ENCODE results near the gene POLR3K. TPM values are rescaled to one million over a fixed set of nuclear protein-coding genes. Genes with fewer than 3 reads are reported as not detected.

Gene POLR3K
- total RNA-seq = 7.1 TPM

DNA sequence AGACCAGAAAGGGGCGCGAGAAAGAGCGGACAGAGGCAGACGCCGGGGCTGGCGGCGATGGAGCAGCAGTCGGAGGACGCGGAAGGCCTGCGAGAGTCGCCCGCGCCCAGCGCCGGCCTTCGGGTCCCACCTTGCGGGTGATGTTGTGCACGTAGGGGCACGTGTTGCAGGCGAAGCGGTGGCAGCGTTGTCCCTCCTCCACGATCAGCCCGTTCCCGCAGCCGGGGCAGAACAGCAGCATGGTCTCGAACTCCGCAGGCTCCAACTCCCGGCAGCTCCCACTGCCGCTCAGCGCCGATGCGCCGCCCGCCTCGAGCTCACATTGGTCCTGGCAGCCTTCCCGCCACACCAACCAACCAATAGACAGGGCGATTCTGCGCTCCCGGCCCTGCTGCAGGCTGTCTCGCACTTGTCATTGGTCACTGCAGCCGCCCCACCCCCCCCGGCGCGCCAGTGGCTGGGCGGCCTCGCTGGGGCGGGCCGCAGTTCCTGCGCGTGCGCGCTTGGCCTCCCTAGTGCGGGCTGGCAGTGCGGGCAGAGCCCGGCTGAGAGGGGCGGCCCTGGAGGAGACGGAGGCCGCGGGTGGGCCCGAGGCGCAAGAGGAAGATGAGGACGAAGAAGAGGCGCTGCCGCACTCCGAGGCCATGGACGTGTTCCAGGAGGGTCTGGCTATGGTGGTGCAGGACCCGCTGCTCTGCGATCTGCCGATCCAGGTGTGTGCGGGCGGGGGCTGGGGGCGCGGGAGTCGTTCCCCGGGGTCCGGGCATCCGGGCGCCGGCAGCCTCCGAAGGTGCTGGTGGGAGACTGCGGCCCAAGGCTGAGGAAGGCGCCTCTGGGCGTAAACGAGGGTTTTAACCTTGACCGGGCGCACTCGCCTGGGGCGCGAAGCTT, at the start of gene POLR3K, which contains the start of gene SNRNP25:
TSS of gene POLR3K (minus strand) at position 263 of the 891 bp plus-strand sequence. CDS start at position 241, 22 bp downstream.
TSS of gene SNRNP25 (plus strand) at position 483 of the 891 bp plus-strand sequence. CDS start at position 672, 189 bp downstream.
- intact Hi-C loops (cut with DNase I) = no loop called here
- DNase-seq (ENCODE audit: low spot score) (peak; percentile 99), ATAC-seq (peak; percentile 99)

DNA sequence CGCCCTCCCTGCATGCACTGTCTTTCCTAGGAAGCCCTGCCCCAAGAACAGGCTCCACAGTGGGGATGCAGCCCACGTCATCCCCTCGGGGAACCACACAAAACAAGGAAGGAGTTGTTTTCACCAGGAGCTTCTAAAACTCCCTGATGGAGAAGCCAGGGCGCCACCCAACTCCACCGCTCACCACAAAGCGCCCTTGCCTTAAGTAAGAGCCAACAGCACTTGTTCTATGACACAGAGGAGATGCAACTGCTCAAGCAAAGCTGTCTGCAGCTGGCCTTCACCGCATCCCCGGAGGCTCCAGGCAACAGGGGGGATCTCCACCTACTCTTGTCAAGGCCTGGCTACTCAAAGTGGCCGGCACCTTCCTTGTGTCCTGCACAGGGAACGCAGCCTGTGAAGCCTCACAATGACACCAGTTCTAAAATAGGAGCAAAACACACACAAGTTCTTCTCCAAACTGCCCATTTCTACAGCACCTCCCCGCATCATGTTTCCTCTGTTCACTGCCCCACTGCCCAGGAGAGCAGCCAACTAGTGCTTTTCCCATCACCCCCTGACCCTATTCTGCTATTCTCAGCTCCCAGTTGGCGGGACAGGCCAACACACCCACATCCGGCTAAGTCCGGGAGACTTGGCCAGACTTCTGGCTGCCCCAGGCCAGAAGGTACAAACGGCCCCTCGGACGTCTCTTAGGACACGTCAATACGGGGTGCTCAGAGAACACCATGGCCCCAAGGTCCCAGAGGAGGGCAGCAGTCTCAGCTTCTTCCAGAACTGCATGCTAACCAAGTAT, 48.9 kb upstream of the POLR3K start:
- ATAC-seq (peak; percentile 86), DNase-seq (ENCODE audit: low spot score) (no peak)
- intact Hi-C loops (cut with DNase I) = no loop called here

GRCh38 chr16:101586-101985, 48.2 kb upstream of the POLR3K start:
- intact Hi-C loops (cut with DNase I) = no loop called here
- DNase-seq (ENCODE audit: low spot score) = no peak
- ATAC-seq = peak; percentile 0

- ATAC-seq (no peak), DNase-seq (ENCODE audit: low spot score) (no peak)
- intact Hi-C loops (cut with DNase I) = no loop called here
Observed at GRCh38 chr16:100989-101388, 47.6 kb upstream of the POLR3K start.

DNA sequence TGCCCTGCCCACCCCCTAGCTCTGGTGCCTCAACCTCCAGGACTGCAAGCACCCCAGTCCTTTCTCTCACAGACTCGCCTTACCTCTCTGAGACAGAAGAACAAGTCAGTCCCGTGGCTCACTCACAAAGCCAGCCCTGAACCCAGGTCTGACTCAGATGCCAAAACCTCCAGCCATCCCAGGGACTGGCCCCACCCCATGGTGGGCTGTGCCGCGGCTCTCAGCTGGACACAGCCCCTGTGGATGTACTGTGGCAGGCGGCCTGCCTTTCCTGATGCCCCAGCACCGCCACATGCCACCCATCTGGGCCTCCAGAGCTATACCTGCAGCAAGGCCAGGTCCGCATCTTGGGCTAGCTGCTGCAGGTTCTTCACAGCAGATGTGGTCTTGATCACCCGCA, 44.4 kb upstream of the POLR3K start:
- no peak for DNase-seq (ENCODE audit: low spot score)
- intact Hi-C loops (cut with DNase I) = loop anchor here (2.0 kb wide), 1 partner anchor 33 kb away; no protein-coding TSS in a partner anchor

DNA sequence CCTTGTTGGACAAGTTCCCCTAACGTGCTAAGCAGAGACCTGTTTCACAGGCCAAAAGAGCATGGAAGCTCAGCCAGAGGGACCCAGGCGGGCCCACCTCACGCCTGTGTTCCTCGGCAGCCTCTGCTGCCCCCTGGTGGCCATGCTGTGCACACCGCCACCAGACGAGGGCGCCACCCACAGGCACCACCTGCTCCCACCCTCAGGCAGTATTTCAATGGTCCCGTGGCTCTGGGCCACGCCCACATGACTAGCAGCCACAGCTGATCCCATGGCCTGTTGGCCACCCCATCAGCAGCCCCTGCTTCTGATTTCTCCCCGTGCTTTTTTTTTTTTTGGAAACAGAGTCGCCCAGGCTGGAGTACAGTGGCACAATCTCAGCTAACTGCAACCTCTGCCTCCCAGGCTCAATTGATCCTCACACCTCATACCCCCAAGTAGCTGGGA, 43.5 kb upstream of the POLR3K start:
- peak; percentile 88 for ATAC-seq
- intact Hi-C loops (cut with DNase I) = loop anchor here (2.0 kb wide), 1 partner anchor 32 kb away; no protein-coding TSS in a partner anchor
- DNase-seq (ENCODE audit: low spot score) = peak; percentile 93

More for the DNA sequence above, 44.4 kb upstream of the POLR3K start:
- no peak for ATAC-seq

GRCh38 chr16:94918-95265, 41.5 kb upstream of the POLR3K start:
- DNase-seq (ENCODE audit: low spot score) = no peak
- ATAC-seq = no peak
- intact Hi-C loops (cut with DNase I) = no loop called here

DNA sequence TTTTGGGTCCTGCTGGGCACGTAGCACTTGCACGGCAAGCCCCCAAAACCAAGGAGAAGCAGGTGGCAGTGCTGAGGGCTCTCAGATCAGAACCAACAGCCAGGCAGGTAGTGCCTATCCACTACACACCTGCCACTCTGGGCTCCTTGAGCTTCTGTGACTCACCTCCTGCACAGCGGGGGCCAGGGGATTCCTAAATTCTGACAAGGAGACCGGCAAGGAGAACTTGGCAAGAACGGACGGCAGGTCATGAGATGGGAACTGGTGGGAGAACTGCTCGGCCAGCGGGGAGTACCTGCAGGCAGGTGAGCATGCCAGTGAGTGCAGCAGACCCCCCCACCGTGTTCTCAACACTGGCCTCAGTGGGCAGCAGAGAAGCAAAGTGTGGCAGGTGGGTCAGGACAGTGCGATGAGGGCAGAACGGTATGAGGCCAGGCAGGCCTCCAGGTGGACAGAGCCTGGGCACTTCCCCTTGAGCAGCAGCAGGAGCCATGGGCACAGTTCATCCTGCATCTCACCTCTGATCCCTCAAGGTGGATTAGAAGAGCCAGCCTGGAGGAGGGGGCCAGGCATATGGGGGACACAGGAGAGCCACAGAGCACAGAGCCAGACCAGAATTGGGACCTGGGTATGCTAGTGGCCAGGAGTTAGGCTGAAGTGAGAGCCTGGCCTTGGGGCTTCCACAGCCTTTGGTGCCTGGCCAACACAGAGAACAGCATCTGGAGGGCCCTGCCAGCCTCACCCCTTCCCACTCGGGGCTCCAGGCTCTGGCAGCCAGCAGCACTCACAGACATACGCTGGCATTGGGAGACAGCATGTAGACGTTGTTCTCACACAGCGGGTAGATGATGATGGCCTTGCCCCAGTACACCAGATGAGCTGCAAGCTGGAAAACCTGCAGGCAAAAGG, 39.3 kb upstream of the POLR3K start:
- DNase-seq (ENCODE audit: low spot score) (no peak), ATAC-seq (no peak)
- intact Hi-C loops (cut with DNase I) = no loop called here

DNA sequence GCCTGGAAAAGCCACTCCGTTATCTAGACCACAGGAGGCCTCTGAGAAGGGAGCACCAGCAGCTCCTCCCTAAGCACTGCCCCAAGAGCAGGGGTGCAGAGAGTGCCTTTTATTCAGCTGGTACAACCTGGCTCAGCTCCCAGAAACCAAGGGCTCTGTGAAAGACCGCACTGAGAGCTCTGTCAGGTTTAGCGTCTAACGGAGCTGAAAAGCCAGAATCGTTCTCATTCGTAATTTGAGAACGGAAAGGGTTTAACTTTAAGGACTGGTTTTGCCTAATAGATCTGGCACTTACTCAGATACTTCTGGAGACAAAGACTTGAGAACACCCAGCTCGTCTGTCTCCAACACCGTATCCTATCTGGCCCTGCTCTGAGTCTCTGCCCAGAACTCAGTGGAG, 38.1 kb upstream of the POLR3K start:
- ATAC-seq (peak; percentile 37), DNase-seq (ENCODE audit: low spot score) (no peak)
- intact Hi-C loops (cut with DNase I) = no loop called here

DNA sequence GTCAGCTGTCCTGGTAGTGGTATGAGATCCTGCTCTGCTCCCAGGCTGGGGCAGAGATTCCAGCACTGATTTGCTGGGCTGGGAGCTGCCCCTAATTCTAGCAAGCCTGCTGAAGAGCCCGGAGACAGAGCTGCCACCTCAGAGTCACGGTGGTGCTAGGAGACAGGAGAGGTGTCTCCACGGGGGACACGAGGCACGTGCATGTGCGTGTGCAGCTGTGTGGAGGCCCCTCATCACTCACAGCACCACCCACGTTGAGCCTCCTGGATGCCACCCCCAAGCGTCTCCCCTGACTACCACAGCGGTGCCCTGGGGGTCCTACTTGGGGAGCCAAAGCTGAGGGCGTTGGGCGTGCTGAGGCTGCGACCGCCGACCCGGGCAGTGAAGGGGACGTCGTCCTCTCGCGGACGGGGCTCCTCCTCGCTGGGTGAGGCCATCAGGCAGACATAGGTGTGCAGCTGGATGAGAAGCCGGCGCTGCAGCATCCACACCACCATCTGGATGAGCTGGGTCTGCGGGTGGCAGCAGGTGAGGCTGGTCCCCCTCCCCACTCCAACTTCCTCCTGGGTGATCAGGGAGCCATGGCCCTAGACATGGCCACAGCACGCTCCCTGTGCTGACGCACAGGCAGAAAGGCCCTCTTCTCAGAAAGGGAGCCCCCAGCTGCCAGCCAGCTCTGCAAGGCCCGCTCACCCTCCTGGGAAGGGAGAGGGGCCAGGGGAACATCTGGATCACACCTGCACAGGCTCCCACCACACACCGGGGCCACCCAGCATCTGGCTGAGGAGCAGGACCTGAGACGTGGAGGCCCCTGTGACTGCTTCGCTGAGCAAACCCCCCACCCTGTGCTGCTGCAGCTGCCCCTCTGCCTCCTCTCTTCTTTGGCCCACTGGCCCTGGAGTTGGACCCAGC, 36.2 kb upstream of the POLR3K start:
- no peak for DNase-seq (ENCODE audit: low spot score)
- intact Hi-C loops (cut with DNase I) = no loop called here
- ATAC-seq = no peak

DNA sequence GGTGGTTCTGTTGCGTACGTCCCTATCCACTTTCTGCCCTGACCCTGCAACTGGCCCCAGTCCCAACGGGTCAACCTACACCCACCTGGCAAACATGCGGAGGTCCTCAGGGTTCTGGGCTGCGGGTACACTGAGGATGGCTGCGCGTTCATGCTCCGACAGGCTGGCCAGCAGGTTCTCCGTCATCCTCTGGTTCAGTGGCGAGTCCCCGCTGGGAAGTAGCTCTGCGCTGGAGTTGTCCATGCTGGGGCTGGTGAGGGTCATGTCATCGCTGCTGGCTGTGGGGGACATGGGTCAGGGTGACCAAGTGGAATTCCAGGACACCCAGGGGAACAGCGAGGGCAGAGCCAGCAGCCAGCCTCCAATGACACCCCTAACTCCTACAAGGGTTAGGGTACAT, 35.2 kb upstream of the POLR3K start:
- ATAC-seq (no peak), DNase-seq (ENCODE audit: low spot score) (no peak)
- intact Hi-C loops (cut with DNase I) = no loop called here

DNA sequence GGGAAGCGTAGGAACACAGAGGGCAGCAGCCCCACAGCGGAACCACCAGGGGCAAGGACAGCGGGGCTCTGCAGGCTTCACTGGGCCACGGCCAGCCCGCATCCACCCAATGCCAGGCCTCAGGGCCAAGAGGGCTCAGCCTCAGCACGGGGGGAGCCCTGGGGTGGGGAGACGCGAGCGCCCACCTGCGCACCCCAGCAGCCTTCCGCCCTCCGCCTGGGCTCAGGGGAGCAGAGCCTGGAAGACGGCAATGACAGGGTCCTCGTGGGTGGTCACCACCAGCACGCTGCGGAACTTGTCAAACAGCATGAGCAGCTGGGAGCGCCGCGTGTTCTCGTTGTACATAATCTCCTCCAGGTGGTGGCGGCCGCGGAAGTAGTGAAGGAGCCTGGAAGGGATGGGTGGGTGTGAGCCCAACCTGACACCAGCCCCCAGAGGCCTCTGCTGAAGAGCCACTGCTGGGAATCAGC, 33.1 kb upstream of the POLR3K start:
- ATAC-seq (no peak), DNase-seq (ENCODE audit: low spot score) (no peak)
- intact Hi-C loops (cut with DNase I) = no loop called here

DNA sequence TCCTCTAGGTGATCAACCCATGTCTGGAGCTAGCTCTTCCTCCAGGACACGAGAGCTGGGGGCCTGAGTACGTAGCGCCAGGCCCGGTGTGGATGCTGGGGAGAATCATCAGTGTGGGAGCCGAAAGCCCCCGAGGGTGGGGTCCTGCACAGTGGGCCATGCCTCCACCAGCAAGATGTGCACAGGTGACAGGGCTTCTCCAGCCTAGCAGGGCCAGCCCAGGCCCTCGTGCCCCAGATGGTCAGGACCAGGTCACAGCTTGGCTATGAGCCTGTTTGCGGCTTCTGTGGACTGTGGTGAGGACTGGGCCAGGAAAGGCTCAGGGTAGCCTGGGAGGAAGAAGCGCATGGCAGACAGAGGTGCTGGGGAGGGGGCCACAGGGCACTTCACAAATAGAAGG, 32.5 kb upstream of the POLR3K start:
- ATAC-seq (no peak), DNase-seq (ENCODE audit: low spot score) (no peak)
- intact Hi-C loops (cut with DNase I) = no loop called here

DNA sequence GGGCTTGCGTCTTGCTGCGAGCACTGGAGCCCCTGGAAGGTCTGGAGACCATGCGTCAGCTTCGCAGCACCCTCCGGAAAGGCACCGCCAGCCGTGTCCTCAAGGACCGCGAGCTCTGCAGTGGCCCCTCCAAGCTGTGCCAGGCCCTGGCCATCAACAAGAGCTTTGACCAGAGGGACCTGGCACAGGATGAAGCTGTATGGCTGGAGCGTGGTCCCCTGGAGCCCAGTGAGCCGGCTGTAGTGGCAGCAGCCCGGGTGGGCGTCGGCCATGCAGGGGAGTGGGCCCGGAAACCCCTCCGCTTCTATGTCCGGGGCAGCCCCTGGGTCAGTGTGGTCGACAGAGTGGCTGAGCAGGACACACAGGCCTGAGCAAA, 32.0 kb upstream of the POLR3K start:
- no peak for DNase-seq (ENCODE audit: low spot score)
- intact Hi-C loops (cut with DNase I) = no loop called here
- ATAC-seq = peak; percentile 2

GRCh38 chr16:84718-85406, 31.5 kb upstream of the POLR3K start:
- DNase-seq (ENCODE audit: low spot score) (no peak), ATAC-seq (peak; percentile 84)
- intact Hi-C loops (cut with DNase I) = no loop called here

DNA sequence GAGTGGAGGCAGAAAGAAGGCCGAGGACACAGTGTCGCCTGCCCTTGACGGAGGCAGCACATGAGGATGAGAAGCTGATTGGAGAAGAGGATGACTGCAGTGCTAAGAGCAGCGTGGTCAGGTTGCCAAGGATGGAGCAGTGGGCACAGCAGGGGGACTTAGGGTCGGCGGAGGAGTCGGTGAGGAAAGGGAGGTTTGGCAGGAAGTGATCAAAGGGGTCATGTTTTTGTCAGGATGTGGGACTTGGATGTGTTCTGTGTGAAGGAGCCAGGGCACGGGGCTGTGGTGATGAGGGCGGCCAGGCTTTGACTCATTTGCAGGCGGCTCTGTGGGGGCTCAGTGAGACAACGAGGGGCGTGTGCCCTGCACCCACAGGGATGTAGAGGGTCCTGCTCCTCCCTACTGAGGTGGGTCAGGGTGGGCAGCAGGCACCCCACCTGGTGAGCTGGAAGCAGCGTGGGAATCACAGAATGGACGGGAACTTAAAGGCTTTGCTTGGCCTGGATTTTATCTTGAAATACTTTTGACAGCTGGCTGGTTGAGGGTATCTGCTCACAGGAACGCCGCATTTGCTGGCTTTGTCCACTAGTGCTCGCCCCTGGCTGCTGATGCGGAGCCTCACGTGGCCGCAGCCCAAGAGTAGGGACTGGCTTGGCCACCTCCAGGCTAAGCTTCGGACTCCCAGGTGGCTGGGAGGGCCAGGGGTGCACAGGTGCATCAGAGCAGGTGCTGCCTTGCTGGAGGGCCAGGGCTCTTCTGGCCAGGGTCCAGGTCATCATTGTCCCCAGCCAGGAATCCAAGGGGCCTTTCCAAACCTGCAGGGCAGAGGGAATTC, 30.6 kb upstream of the POLR3K start:
- intact Hi-C loops (cut with DNase I) = no loop called here
- DNase-seq (ENCODE audit: low spot score) (no peak), ATAC-seq (peak; percentile 29)
